ENCODE measurements around the gene RMRP.

RMRP gene

DNA sequence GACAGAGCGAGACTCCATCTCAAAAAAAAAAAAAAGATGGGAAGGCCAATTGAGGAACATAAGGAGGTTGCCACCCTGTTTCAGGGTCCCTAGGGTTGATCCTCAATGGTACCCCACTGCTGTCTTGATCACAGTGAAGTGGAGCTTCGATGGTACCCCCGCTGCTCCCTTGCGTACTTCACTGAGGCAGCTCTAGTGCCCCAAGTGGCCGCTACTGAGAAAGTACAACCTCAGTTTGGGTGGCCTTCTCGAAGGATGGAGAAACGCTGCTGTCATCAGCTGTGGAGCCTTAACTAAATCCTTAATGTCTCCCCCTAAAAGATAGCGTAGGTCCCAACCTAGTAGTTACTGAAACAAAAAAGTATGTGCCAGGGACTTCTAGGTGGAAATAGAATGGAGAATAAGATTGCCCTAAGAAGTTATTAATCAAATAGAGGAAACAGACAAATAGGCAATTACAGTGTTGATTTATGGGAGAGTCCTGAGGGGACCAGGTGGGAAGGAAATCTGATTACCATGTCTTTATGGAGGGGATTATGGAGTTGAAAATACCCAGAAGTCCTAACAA, 46.5 kb downstream of the RMRP start:
- ChIA-PET POLR2A (interaction anchor here (0.7 to 0.8 kb wide), 2 partner anchors 34 to 69 kb away, joined by 3 to 4 read pairs; no protein-coding TSS in a partner anchor), CTCF (interaction anchor here (0.9 to 5.4 kb wide), 17 partner anchors 9 to 133 kb away, joined by 3 to 34 read pairs (median 5); no protein-coding TSS in a partner anchor)
- TF ChIP-seq CTCF (IDR thresholded peaks at IDR 0.05; ENCODE audit: insufficient read depth, low read length, missing control alignments), result peak; percentile 73
- no peak for DNase-seq (ENCODE audit: low read depth, low spot score)
- no peak overlapping the region for H3K4me3 ChIP-seq (ENCODE audit: low read depth, low read length)

GRCh38 chr9:35609820-35610163, 48.0 kb downstream of the RMRP start:
- CTCF ChIA-PET, result interaction anchor here (1.1 to 5.4 kb wide), 5 partner anchors 24 to 120 kb away, joined by 4 to 34 read pairs (median 4); partner anchors contain the start of gene RUSC2
- TF ChIP-seq CTCF (IDR thresholded peaks at IDR 0.05; ENCODE audit: insufficient read depth, low read length, missing control alignments), result no peak
- no peak overlapping the region for H3K4me3 ChIP-seq (ENCODE audit: low read depth, low read length)
- DNase-seq (ENCODE audit: low read depth, low spot score), result no peak
- POLR2A ChIA-PET, result interaction anchor here (1.3 kb wide), 1 partner anchor 71 kb away, joined by 4 read pairs; no protein-coding TSS in a partner anchor

DNA sequence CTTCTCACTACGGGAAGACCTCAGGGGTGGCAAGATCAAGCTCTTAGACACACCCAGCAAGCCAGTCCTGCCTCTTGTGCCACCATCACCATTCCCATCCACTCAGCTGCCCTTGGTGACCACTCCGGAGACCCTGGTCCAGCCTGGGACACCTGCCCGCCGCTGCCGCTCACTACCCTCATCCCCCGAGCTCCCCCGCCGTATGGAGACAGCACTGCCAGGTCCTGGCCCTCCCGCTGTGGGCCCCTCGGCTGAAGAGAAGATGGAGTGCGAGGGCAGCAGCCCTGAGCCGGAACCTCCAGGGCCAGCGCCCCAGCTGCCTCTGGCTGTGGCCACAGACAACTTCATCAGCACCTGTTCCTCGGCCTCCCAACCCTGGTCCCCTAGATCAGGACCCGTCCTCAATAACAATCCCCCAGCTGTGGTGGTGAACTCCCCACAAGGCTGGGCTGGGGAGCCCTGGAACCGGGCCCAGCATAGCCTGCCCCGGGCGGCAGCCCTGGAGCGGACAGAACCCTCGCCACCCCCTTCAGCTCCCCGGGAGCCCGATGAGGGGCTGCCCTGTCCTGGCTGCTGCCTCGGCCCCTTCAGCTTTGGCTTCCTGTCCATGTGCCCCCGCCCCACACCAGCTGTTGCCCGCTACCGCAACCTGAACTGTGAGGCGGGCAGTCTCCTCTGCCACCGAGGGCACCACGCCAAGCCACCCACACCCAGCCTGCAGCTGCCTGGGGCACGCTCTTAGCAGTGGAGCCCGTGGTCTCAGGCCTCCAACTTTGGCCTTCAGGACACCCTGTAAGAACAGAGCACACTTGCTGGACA, 48.6 kb downstream of the RMRP start:
- no peak for TF ChIP-seq CTCF (IDR thresholded peaks at IDR 0.05; ENCODE audit: insufficient read depth, low read length, missing control alignments)
- POLR2A ChIA-PET, result interaction anchor here (1.3 kb wide), 1 partner anchor 71 kb away, joined by 4 read pairs; no protein-coding TSS in a partner anchor
- DNase-seq (ENCODE audit: low read depth, low spot score), result no peak
- CTCF ChIA-PET, result interaction anchor here (1.0 to 5.4 kb wide), 6 partner anchors 7 to 62 kb away, joined by 3 to 34 read pairs (median 4); no protein-coding TSS in a partner anchor
- no peak overlapping the region for H3K4me3 ChIP-seq (ENCODE audit: low read depth, low read length)

- no peak for DNase-seq (ENCODE audit: low read depth, low spot score)
- POLR2A ChIA-PET, result no interaction called here
- CTCF ChIA-PET, result interaction anchor here (1.0 to 5.4 kb wide), 3 partner anchors 8 to 38 kb away, joined by 3 to 34 read pairs (median 6); no protein-coding TSS in a partner anchor
- TF ChIP-seq CTCF (IDR thresholded peaks at IDR 0.05; ENCODE audit: insufficient read depth, low read length, missing control alignments), result no peak
- H3K4me3 ChIP-seq (ENCODE audit: low read depth, low read length), result no peak overlapping the region
Measured at GRCh38 chr9:35608221-35608620, 49.6 kb downstream of the RMRP start.
